Spleen (tissue), 7 donors: ENCODE data around the gene TMEM183A.

ENCODE experiments used
- POLR2A ChIP-seq, 3 donors: fragments of 450-650 bp; IDR thresholded peaks; one replicate each; pipeline ENCODE4 v1.5.1; 2017; ENCODE audit warnings: antibody characterized with exemption in 3 of 3, mild to moderate bottlenecking in 1 of 3
- POLR2AphosphoS5 ChIP-seq, 3 donors: sonication (generic); formaldehyde crosslinking; IDR thresholded peaks; one replicate each; pipeline ENCODE4 v1.5.1; 2017; ENCODE audit warnings: antibody characterized with exemption in 3 of 3
- TF ChIP-seq, protein P1 (sequence below), 11 experiments: fragments of 200-600 bp in 7 of 11; fragments of 450-650 bp in 4 of 11; sonication (generic) in 4 of 11; IDR thresholded peaks in 8 of 11; conservative IDR thresholded peaks in 3 of 11; 1 replicate in 7 of 11; 2 replicates in 4 of 11; pipeline versions ENCODE4 v1.4.0 to v1.8.0; 2016 to 2021; ENCODE audit warnings: antibody characterized with exemption in 11 of 11, inconsistent platforms in 4 of 11, mild to moderate bottlenecking in 1 of 11
- donor health status: DM: no; HTN: no; CAD: no; lungs with moderate emphysema.
- donor health status: DM: no; HTN: no; CAD: no.
- donor health status: DM: no; HTN: no; CAD: no.

DNA sequence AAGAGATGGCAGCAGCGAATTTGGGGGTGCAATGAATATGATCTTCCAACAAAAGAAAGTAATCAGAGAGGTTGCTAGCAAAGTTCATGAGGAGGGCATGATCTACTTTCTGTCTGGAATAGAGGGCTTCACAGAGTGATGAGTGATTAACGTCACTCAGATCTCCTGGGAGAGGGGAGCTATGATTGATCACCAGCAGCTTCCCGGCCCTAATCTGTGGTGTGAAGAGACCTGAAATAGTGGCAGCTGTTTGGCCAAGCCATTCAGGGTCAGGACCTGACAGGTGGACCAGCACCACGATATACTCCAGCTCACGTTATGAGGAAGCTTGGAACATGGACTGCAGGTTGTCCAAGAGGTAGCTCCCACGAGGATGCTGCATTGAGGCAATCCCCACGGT is 19.9 kb upstream of the TMEM183A start:
- TF ChIP-seq, protein P1, sequence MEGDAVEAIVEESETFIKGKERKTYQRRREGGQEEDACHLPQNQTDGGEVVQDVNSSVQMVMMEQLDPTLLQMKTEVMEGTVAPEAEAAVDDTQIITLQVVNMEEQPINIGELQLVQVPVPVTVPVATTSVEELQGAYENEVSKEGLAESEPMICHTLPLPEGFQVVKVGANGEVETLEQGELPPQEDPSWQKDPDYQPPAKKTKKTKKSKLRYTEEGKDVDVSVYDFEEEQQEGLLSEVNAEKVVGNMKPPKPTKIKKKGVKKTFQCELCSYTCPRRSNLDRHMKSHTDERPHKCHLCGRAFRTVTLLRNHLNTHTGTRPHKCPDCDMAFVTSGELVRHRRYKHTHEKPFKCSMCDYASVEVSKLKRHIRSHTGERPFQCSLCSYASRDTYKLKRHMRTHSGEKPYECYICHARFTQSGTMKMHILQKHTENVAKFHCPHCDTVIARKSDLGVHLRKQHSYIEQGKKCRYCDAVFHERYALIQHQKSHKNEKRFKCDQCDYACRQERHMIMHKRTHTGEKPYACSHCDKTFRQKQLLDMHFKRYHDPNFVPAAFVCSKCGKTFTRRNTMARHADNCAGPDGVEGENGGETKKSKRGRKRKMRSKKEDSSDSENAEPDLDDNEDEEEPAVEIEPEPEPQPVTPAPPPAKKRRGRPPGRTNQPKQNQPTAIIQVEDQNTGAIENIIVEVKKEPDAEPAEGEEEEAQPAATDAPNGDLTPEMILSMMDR (IDR thresholded peaks at IDR 0.05 in 8 of 11, conservative IDR thresholded peaks at IDR 0.05 in 3 of 11), result no peak
- TF ChIP-seq POLR2A (IDR thresholded peaks at IDR 0.05), result no peak
- TF ChIP-seq POLR2AphosphoS5 (IDR thresholded peaks at IDR 0.05), result no peak
